IMR-90 (cell line): ENCODE results near the gene OPN1MW2. TPM values are rescaled to one million over a fixed set of nuclear protein-coding genes. Genes with fewer than 3 reads are reported as not detected.
"Not testable (repeated sequence)": the region's sequence is repeated elsewhere in the genome, so short reads cannot be mapped to it uniquely, and the experiment has no call there.

Source experiments
- ATAC-seq: fragments of 200-7000 bp; cut with Tn5 transposase; 2 replicates; pipeline ENCODE4 v1.9.1; 2020; ENCODE audit warnings: low read depth, mild to moderate bottlenecking, moderate library complexity
- BruUV-seq: library from RNA; stranded (reverse); fragments of 400-500 nt; replicated peaks from 2 replicates; lab custom pipeline; 2021; lab: Mats Ljungman, UMichigan
- CTCF ChIA-PET: fragments of 300-600 bp; formaldehyde crosslinking; extraction: SDS; loops from one replicate; lab custom pipeline; 2021; ENCODE audit warnings: antibody characterized with exemption; lab: Yijun Ruan, JAX
- POLR2A ChIA-PET: fragments of 300-600 bp; sonication (Branson Sonifier 250); formaldehyde crosslinking; loops from one replicate; lab custom pipeline; 2022; ENCODE audit warnings: antibody characterized with exemption; ENCODE audit not compliant: unreplicated experiment; lab: Charles Lee
- DNase-seq: peaks from one replicate; pipeline ENCODE4 v3.0.0; 2013
- H2AFZ ChIP-seq: replicated peaks from 2 replicates; pipeline ENCODE3; 2013; ENCODE audit warnings: low read length, mild to moderate bottlenecking; ENCODE audit not compliant: poor library complexity
- H2AK5ac ChIP-seq: 2 replicates; pipeline ENCODE4 v1.6.1; 2013; ENCODE audit warnings: low read depth, low read length, inconsistent platforms
- H2AK9ac ChIP-seq: replicated peaks from 2 replicates; pipeline ENCODE3; 2013; ENCODE audit warnings: mild to moderate bottlenecking, low read depth, low read length, moderate library complexity; ENCODE audit not compliant: poor library complexity
- H2BK120ac ChIP-seq: 2 replicates; pipeline ENCODE4 v1.6.1; 2013; ENCODE audit warnings: low read depth, low read length, inconsistent platforms
- H2BK15ac ChIP-seq: 3 replicates; pipeline ENCODE4 v1.6.1; 2013; ENCODE audit warnings: low read depth, low read length, inconsistent platforms
- H2BK20ac ChIP-seq: 2 replicates; pipeline ENCODE4 v1.6.1; 2013; ENCODE audit warnings: low read depth, mild to moderate bottlenecking, inconsistent platforms, low read length, moderate library complexity
- H2BK5ac ChIP-seq: 2 replicates; pipeline ENCODE4 v1.6.1; 2013; ENCODE audit warnings: mild to moderate bottlenecking, low read depth, low read length, inconsistent platforms; ENCODE audit not compliant: poor library complexity, severe bottlenecking
- H3K14ac ChIP-seq: replicated peaks from 2 replicates; pipeline ENCODE4 v1.6.1; 2013; ENCODE audit warnings: low read depth, low read length, inconsistent platforms
- H3K18ac ChIP-seq: 2 replicates; pipeline ENCODE4 v1.6.1; 2013; ENCODE audit warnings: low read depth, low read length, control low read depth
- H3K23ac ChIP-seq: 2 replicates; pipeline ENCODE4 v1.6.1; 2013; ENCODE audit warnings: low read depth, low read length, inconsistent platforms
- H3K27ac ChIP-seq: 2 replicates; pipeline ENCODE4 v1.5.1; 2013; ENCODE audit warnings: mild to moderate bottlenecking, control low read depth, low read length; ENCODE audit not compliant: insufficient read depth
- H3K27me3 ChIP-seq: 2 replicates; pipeline ENCODE4 v1.6.1; 2013; ENCODE audit warnings: low read length; ENCODE audit not compliant: control insufficient read depth, insufficient read depth
- H3K36me3 ChIP-seq: 2 replicates; pipeline ENCODE4 v1.6.1; 2013; ENCODE audit warnings: low read length, mixed read lengths; ENCODE audit not compliant: control insufficient read depth, insufficient read depth
- H3K4ac ChIP-seq: 2 replicates; pipeline ENCODE4 v1.6.1; 2013; ENCODE audit warnings: low read depth, low read length, inconsistent platforms
- H3K4me1 ChIP-seq: 2 replicates; pipeline ENCODE4 v1.6.1; 2013; ENCODE audit warnings: low read length, mixed read lengths; ENCODE audit not compliant: control insufficient read depth, insufficient read depth
- H3K4me2 ChIP-seq: 2 replicates; pipeline ENCODE4 v1.6.1; 2013; ENCODE audit warnings: low read depth, mild to moderate bottlenecking, control low read depth, low read length, moderate library complexity
- H3K4me3 ChIP-seq: 2 replicates; pipeline ENCODE4 v1.5.1; 2013; ENCODE audit warnings: low read depth, mild to moderate bottlenecking, control low read depth, low read length, moderate library complexity; ENCODE audit not compliant: insufficient read depth
- H3K56ac ChIP-seq: 2 replicates; pipeline ENCODE4 v1.6.1; 2013; ENCODE audit warnings: low read length, inconsistent platforms; ENCODE audit not compliant: insufficient read depth; ENCODE audit errors: extremely low read depth
- H3K79me1 ChIP-seq, 2 experiments: 2 replicates each; pipeline ENCODE4 v1.6.1; 2013; ENCODE audit warnings: low read length in 2 of 2, inconsistent platforms in 1 of 2, low read depth in 1 of 2
- H3K9ac ChIP-seq: 2 replicates; pipeline ENCODE4 v1.6.1; 2013; ENCODE audit warnings: low read depth, low read length, control low read depth
- H3K9me1 ChIP-seq: 2 replicates; pipeline ENCODE4 v1.6.1; 2013; ENCODE audit warnings: low read length, inconsistent platforms; ENCODE audit not compliant: insufficient read depth
- H3K9me3 ChIP-seq: 2 replicates; pipeline ENCODE4 v1.6.1; 2013; ENCODE audit warnings: low read length; ENCODE audit not compliant: control insufficient read depth, insufficient read depth
- H4K20me1 ChIP-seq: 2 replicates; pipeline ENCODE4 v1.6.1; 2013; ENCODE audit warnings: low read length, inconsistent platforms; ENCODE audit not compliant: insufficient read depth
- H4K5ac ChIP-seq: 2 replicates; pipeline ENCODE4 v1.6.1; 2013; ENCODE audit warnings: mild to moderate bottlenecking, low read depth, low read length, control low read depth
- H4K8ac ChIP-seq, 2 experiments: 2 replicates each; pipeline ENCODE4 v1.6.1; 2013; ENCODE audit warnings: low read depth in 2 of 2, low read length in 2 of 2, control low read depth in 1 of 2, inconsistent platforms in 1 of 2
- H4K91ac ChIP-seq: 2 replicates; pipeline ENCODE4 v1.6.1; 2013; ENCODE audit warnings: low read depth, low read length, inconsistent platforms; ENCODE audit not compliant: insufficient read depth
- WGBS, 2 experiments: methylation state at CpG; one replicate each; pipeline versions ENCODE4 v1.1.5 to v1.1.7; 2013; ENCODE audit warnings: missing lambda C conversion rate in 2 of 2; ENCODE audit not compliant: insufficient read length in 1 of 2; ENCODE audit errors: extremely low coverage in 2 of 2; 5-methylcytosine and 5-hydroxymethylcytosine counted together
- dilution Hi-C: fragments of 300-500 bp; cut with HindIII; formaldehyde crosslinking; loops from one replicate; pipeline ENCODE4 v1.14.3; 2018; ENCODE audit warnings: low sequenced_read_pairs; ENCODE audit not compliant: unreplicated experiment
- in situ Hi-C: fragments of 300-500 bp; cut with MboI; formaldehyde crosslinking; loops from 3 replicates; pipeline ENCODE4 v1.14.3; 2019; ENCODE audit warnings: low sequenced_read_pairs, inconsistent platforms, mixed read lengths
- intact Hi-C: fragments of 100-400 bp; cut with micrococcal nuclease; formaldehyde crosslinking; loops from 2 replicates; pipeline ENCODE4 v1.10.0; 2022
- polyA plus RNA-seq, 3 experiments: library from polyadenylated mRNA; depleted of rRNA; stranded (reverse); fragments of >200 nt; gene quantifications; 2 replicates each; pipeline ENCODE4 v1.2.3, GENCODE V29; 2012; ENCODE audit warnings: low replicate concordance in 1 of 3
- total RNA-seq: library from RNA; depleted of rRNA; stranded (reverse); fragments of >200 nt; gene quantifications from 2 replicates; pipeline ENCODE4 v1.2.3, GENCODE V29; 2012

The OPN1MW2 gene
- total and polyA plus RNA-seq, 2 of the 4 experiments (the other 2 are of a cell fraction): not detected

DNA sequence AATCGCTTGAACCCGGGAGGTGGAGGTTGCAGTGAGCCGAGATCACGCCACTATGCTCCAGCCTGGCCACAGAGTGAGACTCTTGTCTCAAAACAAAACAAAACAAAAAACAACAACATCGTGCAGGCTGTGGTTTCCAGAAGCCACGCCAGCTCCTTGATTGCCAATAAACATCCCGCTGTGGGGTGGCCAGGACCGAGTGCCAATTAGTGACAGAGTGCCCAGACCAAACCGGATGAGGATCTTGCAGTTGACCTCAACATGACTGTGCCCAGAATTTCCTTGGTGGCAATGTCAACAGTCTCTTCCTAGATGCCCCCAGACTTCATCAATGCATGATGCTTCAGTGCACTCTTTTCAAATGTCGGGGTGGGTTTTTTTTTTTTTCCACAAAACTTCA, 39.2 kb downstream of the OPN1MW2 start:
- H3K4me2 ChIP-seq, H3K27ac ChIP-seq, H3K4ac ChIP-seq, H4K8ac ChIP-seq, H3K23ac ChIP-seq, dilution Hi-C loops, H3K27me3 ChIP-seq, in situ Hi-C loops, H4K91ac ChIP-seq, H4K5ac ChIP-seq, H2AK9ac ChIP-seq, H2BK20ac ChIP-seq, H2BK5ac ChIP-seq, H2AFZ ChIP-seq, CTCF ChIA-PET, H3K4me3 ChIP-seq, H3K56ac ChIP-seq, H3K9me1 ChIP-seq, H2BK15ac ChIP-seq, H3K9me3 ChIP-seq, BruUV-seq, H3K36me3 ChIP-seq, H2AK5ac ChIP-seq, H3K9ac ChIP-seq, H3K14ac ChIP-seq, H3K4me1 ChIP-seq, POLR2A ChIA-PET, H3K18ac ChIP-seq, DNase-seq, ATAC-seq, intact Hi-C loops, H4K20me1 ChIP-seq, H3K79me1 ChIP-seq, H2BK120ac ChIP-seq: not testable (repeated sequence)
- no CpG with 5 or more reads among the region's 10 CpGs for WGBS, 2 experiments

- no CpG with 5 or more reads among the region's 6 CpGs for WGBS, 2 experiments
- CTCF ChIA-PET: not testable (repeated sequence)
Observed at GRCh38 chrX:154263072-154263471, 43.5 kb downstream of the OPN1MW2 start.

More at GRCh38 chrX:154263072-154263471, 43.5 kb downstream of the OPN1MW2 start:
- H3K36me3 ChIP-seq, H2AK9ac ChIP-seq, intact Hi-C loops, H2BK120ac ChIP-seq, H3K9me3 ChIP-seq, H2BK15ac ChIP-seq, dilution Hi-C loops, H3K4me3 ChIP-seq, H3K27me3 ChIP-seq, BruUV-seq, H3K56ac ChIP-seq, H2BK20ac ChIP-seq, H2AK5ac ChIP-seq, POLR2A ChIA-PET, H3K18ac ChIP-seq, H4K20me1 ChIP-seq, in situ Hi-C loops, H2AFZ ChIP-seq, H3K4me1 ChIP-seq, H3K23ac ChIP-seq, H3K9ac ChIP-seq, DNase-seq, H2BK5ac ChIP-seq, H3K27ac ChIP-seq, H3K79me1 ChIP-seq, H3K4me2 ChIP-seq, H3K9me1 ChIP-seq, H3K14ac ChIP-seq, H3K4ac ChIP-seq, H4K5ac ChIP-seq, ATAC-seq, H4K91ac ChIP-seq, H4K8ac ChIP-seq: not testable (repeated sequence)
